ENCODE measurements around the gene ANO6.

ANO6 gene

DNA sequence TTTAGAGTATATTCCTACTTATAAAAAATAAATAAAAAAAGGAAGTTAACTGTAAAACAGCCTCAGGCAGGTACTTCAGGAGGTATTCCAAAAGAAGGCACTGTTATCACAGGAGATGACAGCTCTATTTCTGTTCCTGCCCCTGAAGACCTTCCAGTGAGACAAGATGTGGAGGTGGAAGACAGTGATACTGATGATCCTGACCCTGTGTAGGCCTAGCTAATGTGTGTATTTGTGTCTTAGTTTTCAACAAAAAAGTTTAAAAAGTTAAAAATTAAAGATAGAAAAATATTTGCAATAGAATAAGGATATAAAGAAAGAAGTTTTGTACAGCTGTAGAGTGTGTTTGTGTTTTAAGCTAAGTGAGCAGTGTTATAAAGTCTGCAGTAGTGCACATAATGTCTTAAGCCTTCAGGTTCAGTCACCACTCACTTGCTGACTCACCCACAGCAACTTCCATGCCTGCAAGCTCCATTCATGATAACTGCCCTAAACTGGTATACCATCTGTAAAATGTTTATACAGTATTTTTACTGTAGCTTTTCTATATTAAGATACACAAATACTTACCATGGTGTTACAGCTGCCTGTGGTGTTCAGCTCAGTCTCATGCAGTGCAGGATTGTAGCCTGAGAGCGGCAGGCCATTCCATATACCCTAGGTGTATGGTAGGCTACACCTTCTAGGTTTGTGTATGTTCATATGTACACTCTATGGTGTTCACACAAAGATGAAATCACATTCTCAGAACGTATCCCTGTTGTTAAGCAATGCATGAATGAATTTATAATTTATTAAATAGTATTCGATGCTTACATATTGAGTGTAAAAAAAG is 121.1 kb downstream of the ANO6 start:
- no peak for DNase-seq (ENCODE audit: extremely low spot score)
- TF ChIP-seq, protein P1, sequence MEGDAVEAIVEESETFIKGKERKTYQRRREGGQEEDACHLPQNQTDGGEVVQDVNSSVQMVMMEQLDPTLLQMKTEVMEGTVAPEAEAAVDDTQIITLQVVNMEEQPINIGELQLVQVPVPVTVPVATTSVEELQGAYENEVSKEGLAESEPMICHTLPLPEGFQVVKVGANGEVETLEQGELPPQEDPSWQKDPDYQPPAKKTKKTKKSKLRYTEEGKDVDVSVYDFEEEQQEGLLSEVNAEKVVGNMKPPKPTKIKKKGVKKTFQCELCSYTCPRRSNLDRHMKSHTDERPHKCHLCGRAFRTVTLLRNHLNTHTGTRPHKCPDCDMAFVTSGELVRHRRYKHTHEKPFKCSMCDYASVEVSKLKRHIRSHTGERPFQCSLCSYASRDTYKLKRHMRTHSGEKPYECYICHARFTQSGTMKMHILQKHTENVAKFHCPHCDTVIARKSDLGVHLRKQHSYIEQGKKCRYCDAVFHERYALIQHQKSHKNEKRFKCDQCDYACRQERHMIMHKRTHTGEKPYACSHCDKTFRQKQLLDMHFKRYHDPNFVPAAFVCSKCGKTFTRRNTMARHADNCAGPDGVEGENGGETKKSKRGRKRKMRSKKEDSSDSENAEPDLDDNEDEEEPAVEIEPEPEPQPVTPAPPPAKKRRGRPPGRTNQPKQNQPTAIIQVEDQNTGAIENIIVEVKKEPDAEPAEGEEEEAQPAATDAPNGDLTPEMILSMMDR (IDR thresholded peaks at IDR 0.05; ENCODE audit: control extremely low read depth, extremely low read depth, low read depth, missing control alignments): no peak
- POLR2A ChIA-PET: no interaction called here
- CTCF ChIA-PET: interaction anchor here (0.8 to 2.6 kb wide), 5 partner anchors 8 to 167 kb away, joined by 3 to 9 read pairs (median 3); no protein-coding TSS in a partner anchor

DNA sequence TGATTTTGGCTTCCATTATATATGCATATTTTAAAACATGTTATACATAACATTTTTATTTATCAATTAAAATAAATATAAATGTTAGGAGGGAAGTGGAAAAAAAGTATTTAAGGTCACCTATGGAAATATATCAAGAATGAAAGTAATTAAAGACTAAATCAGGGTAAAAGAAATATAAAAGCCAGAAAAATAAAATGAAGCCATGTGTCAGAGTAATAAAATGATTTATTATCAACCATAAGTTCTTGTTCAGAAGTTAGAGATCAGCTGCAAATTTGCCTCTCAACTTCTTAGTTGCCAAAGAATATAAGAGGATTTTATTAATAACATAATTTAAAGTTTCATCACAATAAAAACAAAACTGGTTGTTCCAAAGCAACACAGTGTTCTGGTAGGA is 121.9 kb downstream of the ANO6 start:
- DNase-seq (ENCODE audit: extremely low spot score): no peak
- TF ChIP-seq, protein P1 (IDR thresholded peaks at IDR 0.05; ENCODE audit: control extremely low read depth, extremely low read depth, low read depth, missing control alignments): no peak
- ChIA-PET POLR2A (no interaction called here), CTCF (interaction anchor here (0.9 to 2.6 kb wide), 3 partner anchors 8 to 17 kb away, joined by 3 to 9 read pairs (median 3); no protein-coding TSS in a partner anchor)

DNA sequence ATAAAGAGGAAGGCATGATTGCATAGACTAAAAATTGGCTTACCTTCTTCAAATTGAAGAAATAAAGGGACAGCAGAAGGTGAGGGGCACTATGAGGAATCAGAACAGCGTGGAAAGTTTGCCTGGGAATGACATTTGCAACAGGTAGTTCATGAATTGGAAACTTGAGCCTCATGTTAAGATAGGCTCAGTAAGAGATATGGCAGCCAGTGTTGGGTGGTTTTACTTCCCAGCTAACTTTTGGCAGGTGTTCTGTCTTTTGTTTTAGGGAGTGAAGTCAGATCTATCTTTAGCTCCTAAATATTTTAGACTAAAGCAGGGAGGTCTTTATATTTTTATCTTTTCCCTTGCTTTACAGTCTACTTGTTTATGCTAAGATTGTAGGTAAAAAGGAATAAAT is 122.4 kb downstream of the ANO6 start:
- TF ChIP-seq, protein P1 (IDR thresholded peaks at IDR 0.05; ENCODE audit: control extremely low read depth, extremely low read depth, low read depth, missing control alignments): no peak
- POLR2A ChIA-PET: no interaction called here
- CTCF ChIA-PET: interaction anchor here (0.9 to 2.6 kb wide), 4 partner anchors 8 to 17 kb away, joined by 3 to 9 read pairs (median 3); no protein-coding TSS in a partner anchor
- no peak for DNase-seq (ENCODE audit: extremely low spot score)

DNA sequence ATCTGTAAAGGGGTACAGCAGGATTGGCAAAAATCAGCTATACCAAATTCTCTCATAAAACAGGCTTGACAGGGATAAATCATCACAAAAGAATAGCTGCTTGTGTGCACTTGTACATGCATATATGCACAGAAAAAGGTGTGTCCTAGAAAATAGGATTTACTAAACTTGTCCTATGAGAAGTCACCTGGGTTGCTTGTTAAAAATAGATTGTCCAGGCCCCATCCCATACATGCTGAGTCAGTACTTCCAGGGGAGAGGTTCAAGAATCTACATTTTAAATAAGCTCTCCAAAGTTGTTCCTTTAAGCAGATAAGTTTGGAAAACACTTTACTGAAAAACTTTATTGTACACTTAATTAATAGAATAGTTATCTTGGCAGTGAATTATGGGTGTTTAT is 123.1 kb downstream of the ANO6 start:
- TF ChIP-seq, protein P1 (IDR thresholded peaks at IDR 0.05; ENCODE audit: control extremely low read depth, extremely low read depth, low read depth, missing control alignments): no peak
- CTCF ChIA-PET: interaction anchor here (0.9 to 2.6 kb wide), 4 partner anchors 9 to 74 kb away, joined by 3 to 9 read pairs (median 3); no protein-coding TSS in a partner anchor
- DNase-seq (ENCODE audit: extremely low spot score): no peak
- POLR2A ChIA-PET: no interaction called here

DNA sequence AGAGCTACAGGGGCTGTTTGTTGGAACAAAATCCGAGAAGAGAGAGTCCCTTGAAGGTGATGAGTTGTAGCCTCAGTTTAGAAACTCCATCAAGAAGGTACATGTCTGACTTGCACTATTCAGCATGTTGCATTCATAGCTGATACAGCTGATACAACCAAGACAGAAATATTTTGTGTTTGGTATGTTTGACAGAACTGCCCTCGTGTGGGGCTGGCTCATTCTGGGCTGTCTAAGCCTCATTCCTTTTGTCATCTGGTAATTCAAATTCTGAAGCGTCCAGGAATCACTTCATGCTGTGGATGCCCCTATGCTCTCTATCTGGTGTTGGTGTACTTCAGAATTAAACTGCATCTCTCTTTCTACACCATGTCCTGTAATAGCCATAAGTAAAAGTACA is 126.3 kb downstream of the ANO6 start:
- TF ChIP-seq, protein P1 (IDR thresholded peaks at IDR 0.05; ENCODE audit: control extremely low read depth, extremely low read depth, low read depth, missing control alignments): no peak
- POLR2A ChIA-PET: no interaction called here
- no peak for DNase-seq (ENCODE audit: extremely low spot score)
- CTCF ChIA-PET: interaction anchor here (1.1 to 2.1 kb wide), 3 partner anchors 11 to 15 kb away, joined by 5 to 7 read pairs (median 5); no protein-coding TSS in a partner anchor

DNA sequence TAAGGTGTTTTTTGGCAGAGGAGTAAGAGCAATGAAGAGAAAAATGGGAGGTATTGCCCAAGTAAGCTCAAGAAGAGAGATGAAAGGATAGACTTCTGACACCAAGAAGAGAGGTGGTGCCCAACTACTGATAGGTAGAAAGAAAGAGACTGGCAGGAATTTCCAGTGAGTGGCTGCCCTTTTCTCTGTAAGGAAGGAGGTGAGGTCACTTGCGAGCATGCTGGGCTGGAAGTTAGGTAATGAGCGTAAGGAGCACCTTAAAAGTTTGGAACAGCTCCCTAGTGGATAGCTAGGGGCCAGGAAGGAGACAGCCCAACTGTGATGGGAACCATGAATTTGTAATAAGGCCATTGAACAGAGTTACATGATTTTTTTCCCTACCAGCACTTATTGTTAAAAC is 127.0 kb downstream of the ANO6 start:
- POLR2A ChIA-PET: no interaction called here
- DNase-seq (ENCODE audit: extremely low spot score): no peak
- CTCF ChIA-PET: interaction anchor here (1.0 to 2.1 kb wide), 3 partner anchors 12 to 56 kb away, joined by 4 to 6 read pairs (median 5); no protein-coding TSS in a partner anchor
- TF ChIP-seq, protein P1 (IDR thresholded peaks at IDR 0.05; ENCODE audit: control extremely low read depth, extremely low read depth, low read depth, missing control alignments): no peak

Data from GM10248 (cell line).